ENCODE measurements around the gene SOWAHB.
A peak's percentile ranks its signal among the peaks of the same experiment; 100 is the strongest.

The SOWAHB gene

DNA sequence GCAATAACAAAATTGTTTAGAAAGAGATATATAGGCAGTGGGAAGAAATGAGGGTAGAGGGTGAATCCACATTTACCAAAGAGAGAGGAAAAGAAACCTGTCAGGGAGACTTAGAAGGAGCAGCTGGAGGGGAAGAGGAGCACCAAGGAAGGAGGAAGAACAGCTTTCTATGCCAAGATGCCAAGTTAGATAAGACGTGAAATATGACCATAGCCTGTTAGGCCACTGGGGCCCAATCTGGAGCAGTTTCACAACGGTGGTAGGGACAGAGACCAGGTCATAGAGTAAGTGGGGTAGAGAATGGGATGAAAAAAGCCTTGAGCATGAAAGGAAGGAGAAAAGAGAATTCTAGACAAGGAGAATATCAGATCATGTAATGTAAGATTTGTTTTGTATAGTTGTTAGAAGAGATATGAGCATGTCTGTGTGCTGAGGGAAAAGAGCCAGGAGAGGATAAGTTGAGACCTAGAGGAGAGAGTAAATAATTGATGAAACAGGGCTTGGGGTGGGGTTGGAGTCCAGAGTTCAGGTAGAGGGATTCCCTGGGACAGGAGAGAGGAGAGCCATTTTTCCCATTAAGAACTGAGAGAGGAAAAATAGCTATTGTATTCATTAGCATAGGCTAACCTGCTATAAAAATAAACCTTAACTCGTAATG is 4.4 kb upstream of the SOWAHB start:
- H3K4me1 Mint-ChIP-seq, result peaks cover 9% of the 10 kb centered on the region
- H3K27ac Mint-ChIP-seq, result no peak overlapping the region
- no peak overlapping the region for H3K4me3 Mint-ChIP-seq
- DNase-seq (ENCODE audit: low spot score in 2 of 2), result no peak
- no peaks in the 10 kb centered on the region for H3K9me3 Mint-ChIP-seq
- ATAC-seq, result no peak
- no peaks in the 10 kb centered on the region for H3K36me3 Mint-ChIP-seq

GRCh38 chr4:76898949-76899645 is 1.2 kb upstream of the SOWAHB start:
- ATAC-seq (no peak), DNase-seq (ENCODE audit: low spot score in 2 of 2) (no peak)
- H3K36me3 Mint-ChIP-seq, result no peaks in the 10 kb centered on the region
- peaks cover 9% of the 10 kb centered on the region for H3K4me1 Mint-ChIP-seq
- H3K9me3 Mint-ChIP-seq, result no peaks in the 10 kb centered on the region
- peak overlapping the region; percentile 51 for H3K4me3 Mint-ChIP-seq
- H3K27ac Mint-ChIP-seq, result no peak overlapping the region

DNA sequence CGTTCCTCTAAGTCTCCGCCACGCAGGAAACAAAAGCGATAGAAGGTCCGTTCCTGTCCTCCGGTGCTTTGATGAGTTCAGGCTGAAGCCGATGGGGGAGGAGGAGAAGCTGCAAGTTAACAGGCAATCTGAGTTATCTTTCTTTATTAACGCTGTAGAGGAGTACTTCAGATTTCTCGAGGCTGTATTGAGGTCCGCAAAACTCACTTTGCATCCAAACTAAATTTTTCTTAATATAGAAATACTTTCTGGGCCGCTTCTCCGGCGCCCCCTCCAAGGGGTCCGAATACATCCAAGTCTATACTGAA is 395 bp upstream of the SOWAHB start:
- no peak for DNase-seq (ENCODE audit: low spot score in 2 of 2)
- Mint-ChIP-seq H3K4me3 (peak overlapping the region; percentile 51), H3K9me3 (no peaks in the 10 kb centered on the region), H3K27ac (no peak overlapping the region), H3K4me1 (peaks cover 9% of the 10 kb centered on the region), H3K36me3 (no peaks in the 10 kb centered on the region)
- ATAC-seq, result no peak

GRCh38 chr4:76896614-76897535 is 1.1 kb downstream of the SOWAHB start:
- Mint-ChIP-seq H3K4me3 (peak overlapping the region; percentile 51), H3K9me3 (no peaks in the 10 kb centered on the region), H3K27ac (no peak overlapping the region), H3K4me1 (peaks cover 9% of the 10 kb centered on the region), H3K36me3 (no peaks in the 10 kb centered on the region)
- peak; percentile 12 to 57 for DNase-seq (ENCODE audit: low spot score in 2 of 2)
- peak; percentile 55 for ATAC-seq

DNA sequence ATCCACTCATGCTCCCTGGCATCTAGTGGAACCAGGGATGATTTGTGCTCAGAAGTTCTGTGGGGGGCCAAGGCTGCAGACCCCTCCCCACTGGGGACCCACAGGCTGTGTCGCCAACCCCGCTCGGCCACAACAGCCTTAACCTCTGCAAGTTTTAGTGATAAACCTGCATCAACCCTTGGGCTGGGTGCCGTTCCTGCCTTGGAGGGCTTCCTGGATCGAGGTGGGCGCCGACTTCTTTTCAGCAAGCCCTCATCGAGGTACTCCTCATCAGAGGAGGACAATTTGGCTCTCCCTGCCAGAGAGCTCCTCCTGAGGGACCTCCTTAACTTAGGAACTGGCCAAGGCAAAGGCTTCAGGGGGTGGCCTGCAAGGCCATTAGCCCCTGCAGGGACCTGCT is 1.9 kb downstream of the SOWAHB start:
- H3K4me3 Mint-ChIP-seq, result no peak overlapping the region
- no peaks in the 10 kb centered on the region for H3K36me3 Mint-ChIP-seq
- DNase-seq (ENCODE audit: low spot score in 2 of 2) (no peak), ATAC-seq (no peak)
- no peak overlapping the region for H3K27ac Mint-ChIP-seq
- H3K4me1 Mint-ChIP-seq, result peaks cover 9% of the 10 kb centered on the region
- no peaks in the 10 kb centered on the region for H3K9me3 Mint-ChIP-seq

- no peak overlapping the region for H3K27ac Mint-ChIP-seq
- H3K4me3 Mint-ChIP-seq, result no peak overlapping the region
- H3K9me3 Mint-ChIP-seq, result no peaks in the 10 kb centered on the region
- H3K4me1 Mint-ChIP-seq, result peaks cover 9% of the 10 kb centered on the region
- DNase-seq (ENCODE audit: low spot score in 2 of 2) (no peak), ATAC-seq (no peak)
- no peaks in the 10 kb centered on the region for H3K36me3 Mint-ChIP-seq
Observed at GRCh38 chr4:76895619-76896018, 2.3 kb downstream of the SOWAHB start.

GRCh38 chr4:76894537-76895255 is 3.2 kb downstream of the SOWAHB start:
- Mint-ChIP-seq H3K27ac (no peak overlapping the region), H3K9me3 (no peaks in the 10 kb centered on the region), H3K4me3 (no peak overlapping the region), H3K4me1 (peaks cover 9% of the 10 kb centered on the region), H3K36me3 (no peaks in the 10 kb centered on the region)
- DNase-seq (ENCODE audit: low spot score in 2 of 2), result no peak
- ATAC-seq, result no peak

DNA sequence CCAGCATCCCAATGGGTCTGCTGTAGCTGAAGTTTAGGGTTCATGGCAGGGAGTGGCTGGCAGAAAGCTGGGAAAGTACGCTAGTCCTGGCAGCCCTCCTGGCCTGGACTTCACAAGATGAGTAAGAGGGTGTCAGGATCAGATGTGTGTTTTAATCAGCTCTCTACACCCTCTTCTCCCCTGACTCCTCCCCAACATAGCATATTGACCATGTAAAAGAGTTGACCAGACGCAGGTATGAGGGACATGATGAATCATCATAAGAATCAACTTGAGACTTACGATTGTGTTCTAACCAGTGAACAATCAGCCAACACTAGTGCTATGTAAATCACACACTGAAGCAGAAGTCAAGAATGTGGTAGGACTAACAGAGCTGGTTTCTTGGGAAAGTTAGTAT is 5.3 kb downstream of the SOWAHB start:
- Mint-ChIP-seq H3K27ac (no peak overlapping the region), H3K36me3 (no peaks in the 10 kb centered on the region), H3K9me3 (no peaks in the 10 kb centered on the region), H3K4me3 (no peak overlapping the region), H3K4me1 (no peaks in the 10 kb centered on the region)
- ATAC-seq (no peak), DNase-seq (ENCODE audit: low spot score in 2 of 2) (no peak)

- Mint-ChIP-seq H3K4me3 (no peak overlapping the region), H3K4me1 (no peaks in the 10 kb centered on the region)
Observed at GRCh38 chr4:76892001-76892400, 5.9 kb downstream of the SOWAHB start.

DNA sequence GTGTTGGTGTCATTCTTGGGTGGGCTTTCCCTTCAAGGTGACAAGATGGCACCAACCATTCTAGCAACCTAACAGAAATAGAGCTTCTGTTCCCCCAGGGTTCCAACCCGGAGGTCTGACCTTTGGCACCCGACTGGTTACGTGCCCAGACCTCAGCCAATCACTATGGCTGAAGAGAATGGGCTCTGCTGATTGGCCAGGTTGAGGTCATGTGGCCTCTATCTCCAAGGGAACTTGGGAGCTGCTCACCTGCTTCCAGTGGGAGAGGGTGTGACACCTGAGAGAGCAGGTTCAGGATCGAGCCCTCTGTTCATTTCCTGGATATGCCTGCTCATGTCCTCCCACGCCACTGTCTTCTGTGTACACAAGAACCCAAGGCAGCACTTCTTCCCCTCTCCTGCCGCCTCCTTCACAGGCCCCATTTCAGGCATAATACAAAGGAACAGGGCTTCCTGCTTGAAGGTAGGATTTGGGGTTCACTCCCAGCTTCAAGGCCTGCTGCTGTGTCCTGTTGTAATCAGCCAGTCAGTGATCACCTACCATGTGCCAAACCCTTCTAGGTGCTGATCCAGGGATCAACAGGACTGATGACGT is 11.0 kb downstream of the SOWAHB start:
- ATAC-seq, result no peak
- no peaks in the 10 kb centered on the region for H3K4me1 Mint-ChIP-seq
- no peaks in the 10 kb centered on the region for H3K36me3 Mint-ChIP-seq
- DNase-seq (ENCODE audit: low spot score in 2 of 2), result no peak
- no peak overlapping the region for H3K4me3 Mint-ChIP-seq
- no peak overlapping the region for H3K27ac Mint-ChIP-seq
- H3K9me3 Mint-ChIP-seq, result no peaks in the 10 kb centered on the region

More at GRCh38 chr4:76892001-76892400, 5.9 kb downstream of the SOWAHB start:
- DNase-seq (ENCODE audit: low spot score in 2 of 2) (no peak), ATAC-seq (no peak)
- Mint-ChIP-seq H3K9me3 (no peaks in the 10 kb centered on the region), H3K27ac (no peak overlapping the region), H3K36me3 (no peaks in the 10 kb centered on the region)

GRCh38 chr4:76886214-76886613 is 11.7 kb downstream of the SOWAHB start:
- no peak overlapping the region for H3K4me3 Mint-ChIP-seq
- no peaks in the 10 kb centered on the region for H3K4me1 Mint-ChIP-seq
- no peaks in the 10 kb centered on the region for H3K36me3 Mint-ChIP-seq
- ATAC-seq (no peak), DNase-seq (ENCODE audit: low spot score in 2 of 2) (no peak)
- no peak overlapping the region for H3K27ac Mint-ChIP-seq
- no peaks in the 10 kb centered on the region for H3K9me3 Mint-ChIP-seq

- H3K27ac Mint-ChIP-seq, result no peak overlapping the region
- ATAC-seq (no peak), DNase-seq (ENCODE audit: low spot score in 2 of 2) (no peak)
- no peaks in the 10 kb centered on the region for H3K36me3 Mint-ChIP-seq
- H3K4me3 Mint-ChIP-seq, result no peak overlapping the region
- H3K9me3 Mint-ChIP-seq, result no peaks in the 10 kb centered on the region
- no peaks in the 10 kb centered on the region for H3K4me1 Mint-ChIP-seq
Observed at GRCh38 chr4:76883147-76883546, 14.8 kb downstream of the SOWAHB start.

DNA sequence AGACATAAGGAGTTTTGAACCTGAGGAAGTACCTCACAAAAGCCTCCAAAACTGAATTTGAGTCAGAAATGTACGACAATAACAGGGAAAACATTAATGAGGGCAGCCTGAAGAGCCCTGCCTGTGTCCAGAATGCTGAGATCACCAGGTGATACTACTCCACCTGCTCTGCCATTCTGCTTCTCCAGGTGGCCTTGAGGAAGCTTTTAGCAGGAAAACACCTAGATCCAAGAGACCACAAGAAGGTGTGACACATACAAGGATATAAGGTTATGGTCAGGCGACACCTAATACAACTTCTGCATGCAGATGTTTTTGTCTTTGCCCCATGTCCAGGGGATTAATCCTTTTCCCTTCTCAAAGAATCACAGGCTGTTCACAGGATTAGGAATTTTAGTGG is 15.3 kb downstream of the SOWAHB start:
- ATAC-seq (no peak), DNase-seq (ENCODE audit: low spot score in 2 of 2) (no peak)
- Mint-ChIP-seq H3K9me3 (no peaks in the 10 kb centered on the region), H3K4me3 (no peak overlapping the region), H3K27ac (no peak overlapping the region), H3K4me1 (no peaks in the 10 kb centered on the region), H3K36me3 (no peaks in the 10 kb centered on the region)

GRCh38 chr4:76881375-76881774 is 16.6 kb downstream of the SOWAHB start:
- no peak for ATAC-seq
- no peak overlapping the region for H3K4me3 Mint-ChIP-seq
- no peak overlapping the region for H3K27ac Mint-ChIP-seq
- H3K4me1 Mint-ChIP-seq, result no peaks in the 10 kb centered on the region
- H3K36me3 Mint-ChIP-seq, result no peaks in the 10 kb centered on the region
- H3K9me3 Mint-ChIP-seq, result no peaks in the 10 kb centered on the region
- DNase-seq (ENCODE audit: low spot score in 2 of 2), result no peak
